GM12878 (cell line): ENCODE measurements around the gene ATRNL1. TPM values are rescaled to one million over a fixed set of nuclear protein-coding genes. Genes with fewer than 3 reads are reported as not detected.

Source experiments
- ATAC-seq: fragments of 200-7000 bp; cut with Tn5 transposase; 3 replicates; pipeline ENCODE4 v1.9.1; 2020; ENCODE audit warnings: mild to moderate bottlenecking, moderate library complexity
- BruUV-seq: library from RNA; stranded (reverse); fragments of 400-500 nt; replicated peaks from 2 replicates; lab custom pipeline; 2021; lab: Mats Ljungman, UMichigan
- CTCF ChIA-PET: fragments of 300-600 bp; sonication (Branson Sonifier 250); formaldehyde crosslinking; extraction: SDS; loops from one replicate; lab custom pipeline; 2021; ENCODE audit warnings: inconsistent platforms; lab: Yijun Ruan, JAX
- POLR2A ChIA-PET: fragments of 350-600 bp; formaldehyde crosslinking; extraction: SDS; loops from one replicate; lab custom pipeline; 2021; ENCODE audit warnings: inconsistent platforms; lab: Charles Lee
- RAD21 ChIA-PET: fragments of 300-600 bp; sonication (Branson Sonifier 250); formaldehyde crosslinking; loops from one replicate; lab custom pipeline; 2023; ENCODE audit warnings: antibody characterized with exemption; ENCODE audit not compliant: unreplicated experiment; lab: Charles Lee
- SMC1A ChIA-PET: fragments of 300-600 bp; sonication (Branson Sonifier 250); formaldehyde crosslinking; loops from one replicate; lab custom pipeline; 2023; ENCODE audit not compliant: unreplicated experiment, uncharacterized antibody; lab: Charles Lee
- DNase-seq: peaks from one replicate; pipeline ENCODE4 v3.0.0-alpha.2; 2011; ENCODE audit warnings: low read depth, low spot score
- FAIRE-seq: peaks from 3 replicates; lab custom pipeline; 2011; peaks lifted over from hg19 to GRCh38; lab: Jason Lieb, UNC
- H2AFZ ChIP-seq: 2 replicates; pipeline ENCODE4 v1.6.0; 2011; ENCODE audit warnings: low read depth, low read length, control low read depth; ENCODE audit not compliant: control insufficient read depth
- H3K27ac ChIP-seq: 2 replicates; pipeline ENCODE4 v1.5.1; 2011; ENCODE audit warnings: control low read depth; ENCODE audit not compliant: control insufficient read depth, insufficient read depth
- H3K27me3 ChIP-seq, 2 experiments: replicated peaks in 1 of 2; 2 replicates each; pipeline versions ENCODE4 v1.6.0 to v1.6.1; 2011; ENCODE audit warnings: low read length in 1 of 2; ENCODE audit not compliant: control insufficient read depth in 2 of 2, insufficient read depth in 2 of 2
- H3K36me3 ChIP-seq, 2 experiments: 2 replicates each; pipeline ENCODE4 v1.5.1; 2011; ENCODE audit warnings: low read length in 1 of 2; ENCODE audit not compliant: control insufficient read depth in 2 of 2, insufficient read depth in 2 of 2
- H3K4me1 ChIP-seq: 2 replicates; pipeline ENCODE4 v1.6.1; 2011; ENCODE audit warnings: mild to moderate bottlenecking, low read length, moderate library complexity, mixed read lengths; ENCODE audit not compliant: control insufficient read depth, insufficient read depth
- H3K4me2 ChIP-seq: 2 replicates; pipeline ENCODE4 v1.6.0; 2011; ENCODE audit warnings: control low read depth; ENCODE audit not compliant: control insufficient read depth, insufficient read depth
- H3K4me3 ChIP-seq: fragments of 200-600 bp; sonication (generic); 2 replicates; pipeline ENCODE4 v1.5.1; 2016
- H3K79me2 ChIP-seq: 2 replicates; pipeline ENCODE4 v1.6.0; 2011; ENCODE audit warnings: low read length; ENCODE audit not compliant: control insufficient read depth, insufficient read depth
- H3K9ac ChIP-seq: 2 replicates; pipeline ENCODE4 v1.8.0; 2011; ENCODE audit warnings: low read length, control low read depth, mixed read lengths; ENCODE audit not compliant: control insufficient read depth, insufficient read depth
- H3K9me3 ChIP-seq: replicated peaks from 3 replicates; pipeline ENCODE4 v1.5.1; 2011; ENCODE audit warnings: mild to moderate bottlenecking, low read length; ENCODE audit not compliant: control insufficient read depth, insufficient read depth
- H4K20me1 ChIP-seq: 2 replicates; pipeline ENCODE4 v1.6.0; 2011; ENCODE audit not compliant: control insufficient read depth, insufficient read depth
- CREM ChIP-seq: IDR thresholded peaks from 2 replicates; pipeline ENCODE4 v1.6.1; 2014; ENCODE audit warnings: antibody characterized with exemption, low read depth
- EED ChIP-seq: sonication (generic); IDR thresholded peaks from 2 replicates; pipeline ENCODE4 v1.6.1; 2016; ENCODE audit warnings: antibody characterized with exemption, low read depth
- IKZF2 ChIP-seq, 2 experiments: fragments of 450-650 bp; IDR thresholded peaks; 2 replicates each; pipeline ENCODE4 v1.6.1; 2017; ENCODE audit warnings: mild to moderate bottlenecking in 2 of 2, moderate library complexity in 2 of 2
- NR2C2 ChIP-seq: IDR thresholded peaks from 2 replicates; pipeline ENCODE4 v1.6.1; 2011; ENCODE audit warnings: borderline replicate concordance, low read depth; ENCODE audit not compliant: control insufficient read depth, insufficient read length
- PAX5 ChIP-seq: IDR thresholded peaks from 2 replicates; pipeline ENCODE4 v1.6.1; 2011; ENCODE audit warnings: low read depth, low read length, borderline replicate concordance
- PML ChIP-seq: IDR thresholded peaks from 2 replicates; pipeline ENCODE4 v1.6.1; 2012; ENCODE audit warnings: low read length, inconsistent platforms
- POLR2AphosphoS5 ChIP-seq: IDR thresholded peaks from 2 replicates; pipeline ENCODE4 v1.6.1; 2011; ENCODE audit warnings: mild to moderate bottlenecking, low read length, inconsistent platforms
- RELA ChIP-seq: fragments of 450-650 bp; IDR thresholded peaks from 2 replicates; pipeline ENCODE4 v1.8.0; 2014; ENCODE audit warnings: borderline replicate concordance; ENCODE audit not compliant: partially characterized antibody
- REST ChIP-seq: IDR thresholded peaks from 2 replicates; pipeline ENCODE4 v1.6.1; 2012; ENCODE audit warnings: mild to moderate bottlenecking, low read depth, low read length
- RUNX3 ChIP-seq: IDR thresholded peaks from 2 replicates; pipeline ENCODE4 v1.6.1; 2012; ENCODE audit warnings: low read length, inconsistent platforms
- SMARCA5 ChIP-seq: fragments of 450-650 bp; IDR thresholded peaks from 2 replicates; pipeline ENCODE4 v1.6.1; 2017; ENCODE audit warnings: mild to moderate bottlenecking
- SUZ12 ChIP-seq: fragments of 200-600 bp; sonication (generic); IDR thresholded peaks from one replicate; pipeline ENCODE4 v1.6.1; 2018; ENCODE audit warnings: antibody characterized with exemption, mild to moderate bottlenecking; ENCODE audit not compliant: unreplicated experiment
- YBX1 ChIP-seq: fragments of 450-650 bp; IDR thresholded peaks from 2 replicates; pipeline ENCODE4 v1.6.1; 2016; ENCODE audit warnings: antibody characterized with exemption
- ZSCAN29 ChIP-seq: fragments of 450-650 bp; IDR thresholded peaks from 2 replicates; pipeline ENCODE4 v1.6.1; 2017; ENCODE audit warnings: mild to moderate bottlenecking, moderate library complexity
- ZZZ3 ChIP-seq: IDR thresholded peaks from 2 replicates; pipeline ENCODE4 v1.6.1; 2011; ENCODE audit warnings: low read depth; ENCODE audit not compliant: control insufficient read depth, insufficient read length
- in situ Hi-C: fragments of 300-500 bp; cut with MboI; formaldehyde crosslinking; loops from 9 replicates; pipeline ENCODE4 v1.14.3; 2018; ENCODE audit warnings: mixed read lengths
- intact Hi-C: fragments of 100-400 bp; cut with micrococcal nuclease; formaldehyde crosslinking; loops from one replicate; pipeline ENCODE4 v1.14.2; 2022; ENCODE audit not compliant: unreplicated experiment
- polyA plus RNA-seq, 11 experiments: library from polyadenylated mRNA; depleted of rRNA in 4 of 11; unstranded in 6 of 11; stranded (reverse) in 5 of 11; fragments of >200 nt; fragmentation: Nextera tagmentation in 4 of 11; fragmentation: Illumina TruSeq in 1 of 11; extraction: Ambion mirVana in 4 of 11; extraction: Trizol in 1 of 11; gene quantifications; 1 replicate in 1 of 11; 2 replicates in 10 of 11; pipeline versions ENCODE4 v1.2.1 to v1.2.3, GENCODE V29; 2011 to 2016; ENCODE audit warnings: inconsistent platforms in 2 of 11, missing spikeins in 2 of 11, low read depth in 1 of 11
- total RNA-seq, 4 experiments: library from RNA; depleted of rRNA in 3 of 4; stranded (reverse); fragments of >200 nt in 3 of 4; fragmentation: Illumina TruSeq in 1 of 4; extraction: Trizol in 1 of 4; gene quantifications; 2 replicates each; pipeline versions ENCODE4 v1.2.1 to v1.2.3, GENCODE V29; 2013 to 2021
- TF ChIP-seq, protein P1 (sequence below): fragments of 150-350 bp; IDR thresholded peaks from 2 replicates; pipeline ENCODE4 v1.6.1; 2014; ENCODE audit warnings: mild to moderate bottlenecking, low read depth, low read length

Gene ATRNL1
- total and polyA plus RNA-seq, 10 of the 15 experiments (the other 5 are each of a cell fraction or from before 2014, with no cell fraction given) = 0.03 to 1.4 (median 0.34) TPM

DNA sequence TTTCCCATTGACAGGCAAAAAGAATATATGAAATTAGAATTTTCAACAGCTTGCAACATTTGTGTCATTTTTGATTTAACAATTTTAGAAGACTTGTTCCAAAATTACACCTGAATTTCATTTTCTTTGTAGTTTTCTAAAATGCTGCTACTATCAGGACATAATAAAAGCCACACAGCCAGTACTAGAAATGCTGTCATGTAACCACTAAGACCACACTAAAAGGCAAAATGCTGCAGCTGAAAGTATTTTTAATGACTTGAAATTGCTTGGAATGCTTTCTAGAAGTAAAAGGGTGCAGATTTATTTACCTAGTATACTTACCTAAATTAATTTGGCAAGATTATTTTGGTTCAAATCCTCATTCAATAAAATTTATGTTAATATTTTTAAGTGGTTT is 709.7 kb downstream of the ATRNL1 start:
- Histone ChIP-seq H3K9me3 (no peaks in the 10 kb centered on the region), H3K9ac (no peak overlapping the region), H3K4me3 (no peak overlapping the region), H3K4me1 (no peaks in the 10 kb centered on the region), H4K20me1 (no peaks in the 10 kb centered on the region), H3K36me3 (no peaks in the 10 kb centered on the region), H3K27me3 (no peaks in the 10 kb centered on the region), H3K4me2 (no peak overlapping the region), H2AFZ (no peak overlapping the region), H3K27ac (no peak overlapping the region), H3K79me2 (no peaks in the 10 kb centered on the region)
- SMC1A ChIA-PET = no interaction called here
- CTCF ChIA-PET = no interaction called here
- intact Hi-C loops = no loop called here
- TF ChIP-seq REST (no peak), ZSCAN29 (no peak), EED (no peak), IKZF2 (IDR thresholded peaks at IDR 0.05) (no peak), SUZ12 (no peak), NR2C2 (no peak), CREM (no peak), RUNX3 (no peak), YBX1 (no peak), POLR2AphosphoS5 (no peak), PML (no peak), ZZZ3 (no peak), PAX5 (no peak), RELA (no peak), SMARCA5 (no peak)
- TF ChIP-seq, protein P1, sequence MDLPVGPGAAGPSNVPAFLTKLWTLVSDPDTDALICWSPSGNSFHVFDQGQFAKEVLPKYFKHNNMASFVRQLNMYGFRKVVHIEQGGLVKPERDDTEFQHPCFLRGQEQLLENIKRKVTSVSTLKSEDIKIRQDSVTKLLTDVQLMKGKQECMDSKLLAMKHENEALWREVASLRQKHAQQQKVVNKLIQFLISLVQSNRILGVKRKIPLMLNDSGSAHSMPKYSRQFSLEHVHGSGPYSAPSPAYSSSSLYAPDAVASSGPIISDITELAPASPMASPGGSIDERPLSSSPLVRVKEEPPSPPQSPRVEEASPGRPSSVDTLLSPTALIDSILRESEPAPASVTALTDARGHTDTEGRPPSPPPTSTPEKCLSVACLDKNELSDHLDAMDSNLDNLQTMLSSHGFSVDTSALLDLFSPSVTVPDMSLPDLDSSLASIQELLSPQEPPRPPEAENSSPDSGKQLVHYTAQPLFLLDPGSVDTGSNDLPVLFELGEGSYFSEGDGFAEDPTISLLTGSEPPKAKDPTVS = no peak
- FAIRE-seq (no peak), ATAC-seq (no peak), DNase-seq (no peak)
- no TSS peak for BruUV-seq
- POLR2A ChIA-PET = no interaction called here
- RAD21 ChIA-PET = no interaction called here
- in situ Hi-C loops = no loop called here
